Mesenchymal stem cell (in vitro differentiated cells and primary cell): ENCODE data around the gene TWIST1.

Experiments
- DNase-seq: peaks from one replicate; pipeline ENCODE4 v3.0.0-alpha.2; 2013
- H2AFZ ChIP-seq: one replicate; pipeline ENCODE4 v1.6.1; 2013; ENCODE audit warnings: low read depth, mild to moderate bottlenecking, control low read depth, inconsistent platforms, low read length, moderate library complexity
- H2AK5ac ChIP-seq: 2 replicates; pipeline ENCODE4 v1.6.1; 2013; ENCODE audit warnings: low read length, moderate library complexity, mild to moderate bottlenecking, inconsistent platforms; ENCODE audit not compliant: severe bottlenecking
- H2BK120ac ChIP-seq: one replicate; pipeline ENCODE4 v1.6.1; 2013; ENCODE audit warnings: low read depth, mild to moderate bottlenecking, inconsistent platforms, low read length, moderate library complexity
- H2BK12ac ChIP-seq, 2 experiments: one replicate each; pipeline ENCODE4 v1.6.1; 2013; ENCODE audit warnings: inconsistent platforms in 2 of 2, low read length in 2 of 2, mild to moderate bottlenecking in 2 of 2, moderate library complexity in 2 of 2, control low read depth in 1 of 2
- H2BK15ac ChIP-seq: one replicate; pipeline ENCODE4 v1.6.1; 2013; ENCODE audit warnings: mild to moderate bottlenecking, low read depth, inconsistent platforms; ENCODE audit not compliant: poor library complexity, severe bottlenecking
- H2BK5ac ChIP-seq: 2 replicates; pipeline ENCODE4 v1.6.1; 2013; ENCODE audit warnings: low read depth, mild to moderate bottlenecking, low read length, control low read depth, inconsistent platforms; ENCODE audit not compliant: poor library complexity, severe bottlenecking
- H3K14ac ChIP-seq, 2 experiments: one replicate each; pipeline ENCODE4 v1.6.1; 2013; ENCODE audit warnings: inconsistent platforms in 2 of 2, low read length in 2 of 2, control low read depth in 1 of 2, mild to moderate bottlenecking in 1 of 2, moderate library complexity in 1 of 2
- H3K18ac ChIP-seq, 2 experiments: one replicate each; pipeline ENCODE4 v1.6.1; 2013; ENCODE audit warnings: inconsistent platforms in 2 of 2, low read length in 2 of 2, control low read depth in 1 of 2, low read depth in 1 of 2, mild to moderate bottlenecking in 1 of 2
- H3K23ac ChIP-seq, 2 experiments: one replicate each; pipeline ENCODE4 v1.6.1; 2013; ENCODE audit warnings: inconsistent platforms in 2 of 2, low read length in 2 of 2, mild to moderate bottlenecking in 2 of 2, moderate library complexity in 2 of 2, control low read depth in 1 of 2
- H3K27ac ChIP-seq: 2 replicates; pipeline ENCODE4 v1.5.1; 2013; ENCODE audit warnings: mild to moderate bottlenecking, moderate library complexity, low read length, control low read depth, inconsistent platforms; ENCODE audit not compliant: poor library complexity, severe bottlenecking
- H3K27me3 ChIP-seq, 2 experiments: 2 replicates each; pipeline versions ENCODE4 v1.6.1 to v1.7.0; 2013; ENCODE audit warnings: low read length in 2 of 2, mild to moderate bottlenecking in 2 of 2, moderate library complexity in 2 of 2, control low read depth in 1 of 2, inconsistent platforms in 1 of 2; ENCODE audit not compliant: control insufficient read depth in 1 of 2, insufficient read depth in 1 of 2
- H3K36me3 ChIP-seq, 2 experiments: 2 replicates each; pipeline versions ENCODE4 v1.6.1 to v1.7.0; 2013; ENCODE audit warnings: low read length in 2 of 2, control low read depth in 1 of 2, inconsistent platforms in 1 of 2, low read depth in 1 of 2, mild to moderate bottlenecking in 1 of 2; ENCODE audit not compliant: insufficient read depth in 2 of 2, control insufficient read depth in 1 of 2
- H3K4ac ChIP-seq, 2 experiments: one replicate each; pipeline ENCODE4 v1.6.1; 2013; ENCODE audit warnings: inconsistent platforms in 2 of 2, low read length in 2 of 2, mild to moderate bottlenecking in 2 of 2, moderate library complexity in 2 of 2, control low read depth in 1 of 2, low read depth in 1 of 2
- H3K4me1 ChIP-seq: 2 replicates; pipeline ENCODE4 v1.6.1; 2013; ENCODE audit warnings: low read depth, low read length, control low read depth; ENCODE audit not compliant: control insufficient read depth, insufficient read depth
- H3K4me2 ChIP-seq: 2 replicates; pipeline ENCODE4 v1.6.1; 2013; ENCODE audit warnings: low read length, mild to moderate bottlenecking, inconsistent platforms; ENCODE audit not compliant: poor library complexity, severe bottlenecking
- H3K4me3 ChIP-seq, 2 experiments: 2 replicates each; pipeline versions ENCODE4 v1.5.1 to v1.7.0; 2013; ENCODE audit warnings: low read length in 2 of 2, mild to moderate bottlenecking in 2 of 2, control low read depth in 1 of 2, low read depth in 1 of 2; ENCODE audit not compliant: insufficient read depth in 1 of 2
- H3K79me1 ChIP-seq: replicated peaks from 2 replicates; pipeline ENCODE4 v1.6.1; 2013; ENCODE audit warnings: mild to moderate bottlenecking, control low read depth, low read length, inconsistent platforms; ENCODE audit not compliant: poor library complexity, severe bottlenecking
- H3K9ac ChIP-seq: 2 replicates; pipeline ENCODE4 v1.7.0; 2013; ENCODE audit warnings: mild to moderate bottlenecking, low read length, moderate library complexity
- H3K9me3 ChIP-seq: 2 replicates; pipeline ENCODE4 v1.7.0; 2013; ENCODE audit warnings: mild to moderate bottlenecking, low read length; ENCODE audit not compliant: control insufficient read depth
- H4K8ac ChIP-seq: one replicate; pipeline ENCODE4 v1.6.1; 2013; ENCODE audit warnings: inconsistent platforms, mild to moderate bottlenecking, low read length, moderate library complexity
- H4K91ac ChIP-seq: one replicate; pipeline ENCODE4 v1.6.1; 2013; ENCODE audit warnings: mild to moderate bottlenecking, low read length, inconsistent platforms
- WGBS: methylation state at CpG from one replicate; pipeline ENCODE4 v1.1.7; 2013; ENCODE audit warnings: mixed read lengths; 5-methylcytosine and 5-hydroxymethylcytosine counted together

TWIST1 gene

GRCh38 chr7:19112274-19113001, 5.0 kb downstream of the TWIST1 start:
- no peaks in the 10 kb centered on the region for H3K27me3 ChIP-seq
- H3K9me3 ChIP-seq: no peaks in the 10 kb centered on the region
- H3K27ac ChIP-seq: no peak overlapping the region
- H2BK120ac ChIP-seq: peak overlapping the region; percentile 73
- H2BK15ac ChIP-seq: no peak overlapping the region
- H3K4me2 ChIP-seq: peak overlapping the region; percentile 99
- DNase-seq: peak; percentile 36
- H3K79me1 ChIP-seq: peaks cover 14% of the 10 kb centered on the region
- peak overlapping the region; percentile 63 to 99 for H3K4me3 ChIP-seq
- peak overlapping the region in 1 of 2 experiments; percentile 73 for H3K4ac ChIP-seq
- H3K23ac ChIP-seq: peak overlapping the region in 1 of 2 experiments; percentile 78
- H2AFZ ChIP-seq: no peak overlapping the region
- peaks cover 14% of the 10 kb centered on the region for H3K4me1 ChIP-seq
- H3K36me3 ChIP-seq: peaks cover 0 to 2% of the 10 kb centered on the region in 2 experiments
- H4K8ac ChIP-seq: no peak overlapping the region
- peak overlapping the region; percentile 36 for H2AK5ac ChIP-seq
- H3K14ac ChIP-seq: peak overlapping the region in 1 of 2 experiments; percentile 87
- H2BK12ac ChIP-seq: no peak overlapping the region
- H4K91ac ChIP-seq: peak overlapping the region; percentile 11
- H2BK5ac ChIP-seq: no peak overlapping the region
- peak overlapping the region; percentile 14 to 75 for H3K18ac ChIP-seq
- H3K9ac ChIP-seq: peak overlapping the region; percentile 99
- WGBS: 10% methylated on average over 42 of the region's 42 CpGs

GRCh38 chr7:19111474-19112273, 5.8 kb downstream of the TWIST1 start:
- H3K9ac ChIP-seq: peak overlapping the region; percentile 99
- peaks cover 15% of the 10 kb centered on the region for H3K79me1 ChIP-seq
- H3K23ac ChIP-seq: no peak overlapping the region
- H3K27ac ChIP-seq: no peak overlapping the region
- H2BK5ac ChIP-seq: no peak overlapping the region
- no peak overlapping the region for H3K14ac ChIP-seq
- DNase-seq: no peak
- H2AK5ac ChIP-seq: no peak overlapping the region
- 36% methylated on average over 9 of the region's 15 CpGs for WGBS
- peak overlapping the region; percentile 23 for H4K8ac ChIP-seq
- H3K4ac ChIP-seq: no peak overlapping the region
- H2BK120ac ChIP-seq: no peak overlapping the region
- no peaks in the 10 kb centered on the region for H3K9me3 ChIP-seq
- H3K27me3 ChIP-seq: no peaks in the 10 kb centered on the region
- peaks cover 0 to under 1% of the 10 kb centered on the region in 2 experiments for H3K36me3 ChIP-seq
- no peak overlapping the region for H2BK12ac ChIP-seq
- peak overlapping the region in 1 of 2 experiments; percentile 21 for H3K18ac ChIP-seq
- H3K4me1 ChIP-seq: peaks cover 13% of the 10 kb centered on the region
- H2AFZ ChIP-seq: no peak overlapping the region
- peak overlapping the region in 1 of 2 experiments; percentile 99 for H3K4me3 ChIP-seq
- no peak overlapping the region for H4K91ac ChIP-seq
- peak overlapping the region; percentile 99 for H3K4me2 ChIP-seq
- no peak overlapping the region for H2BK15ac ChIP-seq

GRCh38 chr7:19110776-19111175, 6.7 kb downstream of the TWIST1 start:
- H3K4me1 ChIP-seq: peaks cover 18% of the 10 kb centered on the region
- no peak for DNase-seq
- H3K18ac ChIP-seq: no peak overlapping the region
- H3K23ac ChIP-seq: no peak overlapping the region
- WGBS: 30% methylated on average over 6 of the region's 6 CpGs
- no peak overlapping the region for H4K91ac ChIP-seq
- H3K14ac ChIP-seq: no peak overlapping the region
- H2AFZ ChIP-seq: no peak overlapping the region
- H2BK15ac ChIP-seq: peak overlapping the region; percentile 29
- H2AK5ac ChIP-seq: no peak overlapping the region
- H3K4me3 ChIP-seq: peak overlapping the region in 1 of 2 experiments; percentile 99
- peaks cover 15% of the 10 kb centered on the region for H3K79me1 ChIP-seq
- H3K36me3 ChIP-seq: no peaks in the 10 kb centered on the region
- peak overlapping the region; percentile 99 for H3K9ac ChIP-seq
- no peak overlapping the region for H2BK5ac ChIP-seq
- no peak overlapping the region for H4K8ac ChIP-seq
- H3K4me2 ChIP-seq: no peak overlapping the region
- no peak overlapping the region for H2BK120ac ChIP-seq
- H3K9me3 ChIP-seq: no peaks in the 10 kb centered on the region
- no peak overlapping the region for H3K4ac ChIP-seq
- no peak overlapping the region for H3K27ac ChIP-seq
- no peaks in the 10 kb centered on the region for H3K27me3 ChIP-seq
- H2BK12ac ChIP-seq: peak overlapping the region in 1 of 2 experiments; percentile 15
